ENCODE data around the gene CREBZF. TPM values are rescaled to one million over a fixed set of nuclear protein-coding genes. Genes with fewer than 3 reads are reported as not detected.

Gene CREBZF
- total and polyA plus RNA-seq, 2 donors (not counting 1 experiment from before 2014, with no cell fraction given): 20.5 to 40.3 TPM

DNA sequence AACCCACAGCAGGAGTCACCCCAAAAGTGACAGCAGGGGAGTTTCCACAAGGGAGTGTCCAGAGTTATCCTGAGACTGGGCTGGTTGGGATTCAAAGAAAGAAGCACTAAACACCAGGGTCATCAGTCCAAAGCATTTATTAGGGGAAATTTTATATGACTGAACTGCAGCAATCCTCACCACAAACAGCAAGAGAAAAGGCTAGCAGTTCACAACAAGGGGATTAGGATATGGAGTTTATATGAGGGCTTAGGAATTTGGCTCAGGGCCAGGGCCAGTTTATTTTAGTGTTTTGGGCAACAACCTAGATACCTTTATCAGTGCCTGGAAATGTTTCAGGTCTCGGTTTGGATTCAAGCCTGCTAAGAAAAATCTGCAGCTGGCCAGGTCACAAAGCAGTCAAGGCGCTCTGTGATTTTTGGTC is 21.7 kb downstream of the CREBZF start:
- Histone ChIP-seq H4K20me1 (ENCODE audit: control insufficient read depth, extremely low read depth, insufficient read depth, low read length) (no peaks in the 10 kb centered on the region), H3K27ac (ENCODE audit: insufficient read depth, low read length) (no peak overlapping the region), H3K36me3 (ENCODE audit: control insufficient read depth, insufficient read depth, low read length) (no peaks in the 10 kb centered on the region), H3K9ac (ENCODE audit: insufficient read depth, low read length) (no peak overlapping the region), H3K9me3 (ENCODE audit: control insufficient read depth, insufficient read depth, low read depth, low read length) (no peaks in the 10 kb centered on the region), H2AFZ (ENCODE audit: low read length) (no peak overlapping the region), H3K27me3 (ENCODE audit: control insufficient read depth, insufficient read depth, low read length) (no peaks in the 10 kb centered on the region), H3K79me2 (ENCODE audit: control insufficient read depth, insufficient read depth, low read length) (peaks cover 5% of the 10 kb centered on the region), H3K4me2 (ENCODE audit: extremely low read depth, insufficient read depth, low read length) (no peak overlapping the region), H3K4me1 (ENCODE audit: control insufficient read depth, extremely low read depth, insufficient read depth, low read length) (peaks cover 4% of the 10 kb centered on the region), H3K4me3 (replicated peaks in 1 of 4; ENCODE audit: control extremely low read depth in 1 of 4, insufficient read depth in 1 of 4, low read depth in 3 of 4, low read length in 4 of 4) (no peak overlapping the region)
- no peak for DNase-seq (ENCODE audit: low read depth in 2 of 2)
- TF ChIP-seq EZH2 (IDR thresholded peaks at IDR 0.05; ENCODE audit: low read length, missing control alignments): no peak
- TF ChIP-seq, protein P1, sequence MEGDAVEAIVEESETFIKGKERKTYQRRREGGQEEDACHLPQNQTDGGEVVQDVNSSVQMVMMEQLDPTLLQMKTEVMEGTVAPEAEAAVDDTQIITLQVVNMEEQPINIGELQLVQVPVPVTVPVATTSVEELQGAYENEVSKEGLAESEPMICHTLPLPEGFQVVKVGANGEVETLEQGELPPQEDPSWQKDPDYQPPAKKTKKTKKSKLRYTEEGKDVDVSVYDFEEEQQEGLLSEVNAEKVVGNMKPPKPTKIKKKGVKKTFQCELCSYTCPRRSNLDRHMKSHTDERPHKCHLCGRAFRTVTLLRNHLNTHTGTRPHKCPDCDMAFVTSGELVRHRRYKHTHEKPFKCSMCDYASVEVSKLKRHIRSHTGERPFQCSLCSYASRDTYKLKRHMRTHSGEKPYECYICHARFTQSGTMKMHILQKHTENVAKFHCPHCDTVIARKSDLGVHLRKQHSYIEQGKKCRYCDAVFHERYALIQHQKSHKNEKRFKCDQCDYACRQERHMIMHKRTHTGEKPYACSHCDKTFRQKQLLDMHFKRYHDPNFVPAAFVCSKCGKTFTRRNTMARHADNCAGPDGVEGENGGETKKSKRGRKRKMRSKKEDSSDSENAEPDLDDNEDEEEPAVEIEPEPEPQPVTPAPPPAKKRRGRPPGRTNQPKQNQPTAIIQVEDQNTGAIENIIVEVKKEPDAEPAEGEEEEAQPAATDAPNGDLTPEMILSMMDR (conservative IDR thresholded peaks at IDR 0.05 in 1 of 2, IDR thresholded peaks at IDR 0.05 in 1 of 2; ENCODE audit: low read depth in 1 of 2, low read length in 2 of 2): no peak

GRCh38 chr11:85634747-85635146 is 30.2 kb downstream of the CREBZF start:
- no peak overlapping the region for H3K4me2 ChIP-seq (ENCODE audit: extremely low read depth, insufficient read depth, low read length)
- no peak overlapping the region for H2AFZ ChIP-seq (ENCODE audit: low read length)
- H3K27me3 ChIP-seq (ENCODE audit: control insufficient read depth, insufficient read depth, low read length): no peaks in the 10 kb centered on the region
- H3K36me3 ChIP-seq (ENCODE audit: control insufficient read depth, insufficient read depth, low read length): peaks cover 2% of the 10 kb centered on the region
- no peak overlapping the region for H3K4me3 ChIP-seq (replicated peaks in 1 of 4; ENCODE audit: control extremely low read depth in 1 of 4, insufficient read depth in 1 of 4, low read depth in 3 of 4, low read length in 4 of 4)
- peaks cover 17% of the 10 kb centered on the region for H3K79me2 ChIP-seq (ENCODE audit: control insufficient read depth, insufficient read depth, low read length)
- H4K20me1 ChIP-seq (ENCODE audit: control insufficient read depth, extremely low read depth, insufficient read depth, low read length): no peaks in the 10 kb centered on the region
- TF ChIP-seq, protein P1 (conservative IDR thresholded peaks at IDR 0.05 in 1 of 2, IDR thresholded peaks at IDR 0.05 in 1 of 2; ENCODE audit: low read depth in 1 of 2, low read length in 2 of 2): no peak
- no peak for TF ChIP-seq EZH2 (IDR thresholded peaks at IDR 0.05; ENCODE audit: low read length, missing control alignments)
- H3K4me1 ChIP-seq (ENCODE audit: control insufficient read depth, extremely low read depth, insufficient read depth, low read length): no peaks in the 10 kb centered on the region
- no peak overlapping the region for H3K27ac ChIP-seq (ENCODE audit: insufficient read depth, low read length)
- DNase-seq (ENCODE audit: low read depth in 2 of 2): no peak
- H3K9me3 ChIP-seq (ENCODE audit: control insufficient read depth, insufficient read depth, low read depth, low read length): no peaks in the 10 kb centered on the region
- H3K9ac ChIP-seq (ENCODE audit: insufficient read depth, low read length): no peak overlapping the region

GRCh38 chr11:85628771-85629341 is 36.1 kb downstream of the CREBZF start:
- H3K27me3 ChIP-seq (ENCODE audit: control insufficient read depth, insufficient read depth, low read length): no peaks in the 10 kb centered on the region
- H3K27ac ChIP-seq (ENCODE audit: insufficient read depth, low read length): peak overlapping the region; percentile 75
- no peaks in the 10 kb centered on the region for H3K9me3 ChIP-seq (ENCODE audit: control insufficient read depth, insufficient read depth, low read depth, low read length)
- peaks cover 28% of the 10 kb centered on the region for H3K79me2 ChIP-seq (ENCODE audit: control insufficient read depth, insufficient read depth, low read length)
- peak overlapping the region; percentile 51 to 88 (median 72) for H3K4me3 ChIP-seq (replicated peaks in 1 of 4; ENCODE audit: control extremely low read depth in 1 of 4, insufficient read depth in 1 of 4, low read depth in 3 of 4, low read length in 4 of 4)
- H3K4me2 ChIP-seq (ENCODE audit: extremely low read depth, insufficient read depth, low read length): peak overlapping the region; percentile 80
- peak in 1 of 2 donors; percentile 10 for DNase-seq (ENCODE audit: low read depth in 2 of 2)
- peak overlapping the region; percentile 57 for H3K9ac ChIP-seq (ENCODE audit: insufficient read depth, low read length)
- no peaks in the 10 kb centered on the region for H3K36me3 ChIP-seq (ENCODE audit: control insufficient read depth, insufficient read depth, low read length)
- TF ChIP-seq, protein P1 (conservative IDR thresholded peaks at IDR 0.05 in 1 of 2, IDR thresholded peaks at IDR 0.05 in 1 of 2; ENCODE audit: low read depth in 1 of 2, low read length in 2 of 2): no peak
- no peak for TF ChIP-seq EZH2 (IDR thresholded peaks at IDR 0.05; ENCODE audit: low read length, missing control alignments)
- H3K4me1 ChIP-seq (ENCODE audit: control insufficient read depth, extremely low read depth, insufficient read depth, low read length): no peaks in the 10 kb centered on the region
- H2AFZ ChIP-seq (ENCODE audit: low read length): peak overlapping the region; percentile 72
- no peaks in the 10 kb centered on the region for H4K20me1 ChIP-seq (ENCODE audit: control insufficient read depth, extremely low read depth, insufficient read depth, low read length)

Measured in fibroblast of lung (primary cell).